GM19324 (cell line): ENCODE results near the gene GCNT1.
A peak's percentile ranks its signal among the peaks of the same experiment; 100 is the strongest.
"Not testable (repeated sequence)": the region's sequence is repeated elsewhere in the genome, so short reads cannot be mapped to it uniquely, and the experiment has no call there.

Source experiments
- ATAC-seq: cut with Tn5 transposase; IDR thresholded peaks from one replicate; pipeline ENCODE4 v1.9.1; 2021; ENCODE audit warnings: mild to moderate bottlenecking, moderate library complexity; ENCODE audit not compliant: unreplicated experiment, low FRiP score

GCNT1 gene

DNA sequence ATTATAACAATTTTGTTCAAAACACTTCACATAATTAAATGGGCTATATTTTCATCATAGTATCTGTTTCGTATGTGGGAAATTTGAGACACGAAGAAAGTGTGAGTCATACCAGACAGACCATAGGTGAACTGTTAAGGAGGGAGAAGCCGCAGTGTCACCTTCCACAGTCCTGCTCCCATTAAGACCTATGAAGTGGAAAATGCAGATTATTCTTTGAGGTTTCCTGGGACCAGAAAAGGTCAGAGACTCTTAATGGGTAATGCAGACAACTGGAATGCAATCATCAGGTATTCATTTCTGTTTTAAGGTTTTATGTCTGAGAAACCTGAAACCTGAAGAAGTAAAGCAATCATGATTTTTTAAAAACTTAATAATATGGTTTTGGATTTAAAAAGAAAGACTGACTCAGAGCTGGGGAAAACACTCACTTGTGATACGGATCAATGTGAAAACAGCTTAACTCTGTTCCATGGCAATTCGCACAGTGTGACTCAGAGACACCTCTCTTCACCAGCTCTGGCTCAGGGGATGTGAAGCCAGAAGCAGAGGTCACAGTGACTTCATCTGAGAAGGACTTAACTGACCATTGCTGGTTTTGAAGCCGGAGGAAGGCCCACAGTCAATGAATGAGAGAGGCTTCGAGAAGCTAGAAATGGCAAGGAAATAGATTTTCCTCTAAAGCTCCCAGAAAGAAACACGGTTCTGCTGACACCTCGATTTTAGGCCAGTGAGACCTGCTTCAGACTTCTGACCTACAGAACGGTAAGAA lies 17.2 kb upstream of the GCNT1 start:
- no peak for ATAC-seq

DNA sequence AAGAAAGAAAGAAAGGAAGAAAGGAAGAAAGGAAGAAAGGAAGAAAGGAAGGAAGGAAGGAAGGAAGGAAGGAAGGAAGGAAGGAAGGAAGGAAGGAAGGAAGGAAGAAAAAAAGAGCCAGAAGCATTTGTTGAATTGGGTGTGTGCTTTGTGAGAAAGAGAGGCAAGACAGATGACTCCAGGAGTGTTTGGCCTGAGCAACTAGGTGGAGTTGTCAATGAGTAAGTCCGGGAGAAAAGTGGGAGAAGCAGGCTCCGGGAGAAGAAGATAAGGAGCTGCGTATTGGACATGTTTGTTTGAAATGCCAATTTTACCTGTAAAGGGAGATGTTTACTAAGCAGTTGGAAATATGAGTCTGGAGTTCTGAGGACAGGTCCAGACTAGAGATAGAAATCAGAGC lies 15.1 kb upstream of the GCNT1 start:
- no peak for ATAC-seq

DNA sequence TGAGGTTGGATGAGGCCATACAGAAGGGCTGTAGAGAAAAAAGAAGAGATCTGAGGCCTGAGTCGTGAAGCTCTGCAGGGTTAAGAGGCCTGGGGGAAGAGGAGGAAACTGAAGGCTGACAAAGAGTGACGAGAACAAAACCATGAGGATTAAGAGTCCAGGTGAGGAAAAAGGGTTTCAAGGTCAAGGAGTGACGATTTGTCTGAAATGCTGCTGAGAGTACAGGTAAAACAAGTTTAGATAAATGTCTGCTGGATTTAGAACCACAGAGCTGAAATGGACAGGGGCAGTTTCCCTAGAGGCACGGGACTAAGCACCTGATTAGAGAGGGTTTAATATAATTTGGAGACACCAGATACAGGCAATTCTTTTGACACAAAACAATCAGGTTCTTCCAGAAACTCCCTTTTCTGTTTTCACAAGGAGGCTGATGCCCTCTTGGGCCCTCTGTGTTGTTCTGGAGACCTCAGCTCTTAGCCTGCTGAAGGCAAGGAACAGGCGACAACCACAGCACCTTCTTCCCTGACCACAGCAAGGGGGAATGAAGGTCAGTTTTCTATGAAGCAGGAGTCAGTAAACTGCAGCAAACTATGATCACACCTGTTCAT lies 14.6 kb upstream of the GCNT1 start:
- ATAC-seq = no peak

DNA sequence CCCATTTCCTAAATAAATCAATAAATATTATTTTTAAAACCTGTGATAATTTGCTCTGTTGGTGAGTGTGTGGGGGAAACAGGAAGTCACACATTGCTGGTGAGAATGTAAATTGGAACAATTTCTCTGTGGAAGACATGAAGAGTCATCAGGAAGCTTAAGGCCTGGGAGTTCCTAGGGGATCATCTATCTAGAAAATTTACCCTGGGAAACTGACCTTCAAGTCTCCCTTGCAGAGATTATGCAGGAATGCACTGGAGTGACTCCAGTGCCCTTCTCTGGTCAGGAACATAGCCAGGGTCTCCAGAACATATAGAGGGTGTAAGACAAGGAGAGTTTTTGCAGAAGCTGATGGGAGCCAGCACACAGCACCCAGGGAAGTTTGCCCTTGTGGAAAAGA lies 13.0 kb upstream of the GCNT1 start:
- ATAC-seq = no peak

DNA sequence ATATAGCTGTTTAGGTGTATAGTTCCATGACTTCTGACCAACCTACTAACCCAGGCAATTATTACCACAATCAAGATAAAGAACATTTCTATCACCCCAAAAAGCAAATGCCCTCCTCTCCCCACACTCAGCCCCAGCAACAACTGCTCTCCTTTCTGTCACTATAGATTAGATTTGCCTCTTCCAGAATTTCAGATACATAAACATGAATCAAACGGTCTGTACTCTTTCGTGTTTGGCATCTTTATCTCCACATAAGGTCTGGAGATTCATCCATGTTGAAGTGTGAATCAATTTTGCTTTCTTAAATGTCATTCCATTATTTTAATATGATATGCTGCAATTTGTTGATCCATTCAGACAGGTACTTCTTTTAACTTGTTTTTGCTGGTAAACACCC lies 10.5 kb upstream of the GCNT1 start:
- ATAC-seq = no peak

DNA sequence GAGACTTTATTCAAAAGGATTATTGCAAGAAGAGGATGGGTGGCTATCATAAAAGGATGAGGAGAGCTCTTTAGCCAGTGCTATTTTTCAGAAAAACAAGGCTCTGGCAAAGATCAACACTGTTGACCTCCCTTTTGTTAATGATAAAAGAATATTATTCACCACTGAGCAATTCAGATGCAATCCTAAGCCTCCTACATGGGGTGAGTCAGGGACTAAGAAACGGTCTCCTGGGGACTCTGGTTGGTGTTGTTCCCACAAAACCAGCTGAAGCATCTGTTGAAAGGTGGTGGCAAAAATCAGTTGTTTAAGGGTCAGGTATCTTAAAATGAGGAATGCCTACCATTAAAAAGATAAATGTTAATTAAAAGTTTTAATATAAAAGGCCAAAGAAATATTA lies 7.7 kb upstream of the GCNT1 start:
- ATAC-seq = no peak

DNA sequence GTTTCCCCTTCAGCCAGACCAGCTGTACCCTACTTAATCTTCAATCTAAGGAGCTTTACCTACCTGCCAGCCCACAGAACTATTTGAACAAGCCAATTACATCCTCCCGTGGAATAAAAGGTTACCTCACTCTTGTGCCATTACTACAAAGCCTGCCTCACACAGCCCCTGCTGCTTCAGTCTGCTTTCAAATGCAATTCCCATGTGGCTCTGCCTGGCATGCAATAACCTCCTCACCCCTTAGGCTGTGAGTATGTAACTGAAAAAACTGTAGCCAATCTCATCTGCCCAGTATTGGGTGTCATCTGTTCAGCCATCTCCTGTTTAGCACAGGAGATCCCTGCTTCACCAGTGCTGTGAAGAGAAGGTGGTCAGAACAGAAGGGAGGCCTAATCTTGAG lies 6.1 kb upstream of the GCNT1 start:
- no peak for ATAC-seq

DNA sequence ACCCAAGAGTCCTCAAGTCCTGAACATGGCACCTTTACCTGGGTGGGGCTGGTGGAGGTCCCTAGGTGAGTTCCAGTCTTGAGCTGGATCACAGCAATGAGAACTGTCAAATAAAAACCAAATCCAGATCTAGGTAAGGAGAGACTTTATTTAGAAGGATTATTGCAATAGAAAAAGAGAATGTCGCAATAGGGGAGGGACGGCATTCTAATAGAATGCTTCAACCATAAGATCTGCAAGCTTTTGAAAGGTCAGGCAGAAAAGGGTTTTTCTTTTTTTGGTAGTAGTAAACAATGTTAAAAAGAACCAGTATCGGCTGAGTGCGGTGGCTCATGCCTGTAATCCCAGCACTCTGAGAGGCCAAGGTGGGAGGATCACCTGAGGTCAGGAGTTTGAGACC lies 5.2 kb upstream of the GCNT1 start:
- ATAC-seq = no peak

DNA sequence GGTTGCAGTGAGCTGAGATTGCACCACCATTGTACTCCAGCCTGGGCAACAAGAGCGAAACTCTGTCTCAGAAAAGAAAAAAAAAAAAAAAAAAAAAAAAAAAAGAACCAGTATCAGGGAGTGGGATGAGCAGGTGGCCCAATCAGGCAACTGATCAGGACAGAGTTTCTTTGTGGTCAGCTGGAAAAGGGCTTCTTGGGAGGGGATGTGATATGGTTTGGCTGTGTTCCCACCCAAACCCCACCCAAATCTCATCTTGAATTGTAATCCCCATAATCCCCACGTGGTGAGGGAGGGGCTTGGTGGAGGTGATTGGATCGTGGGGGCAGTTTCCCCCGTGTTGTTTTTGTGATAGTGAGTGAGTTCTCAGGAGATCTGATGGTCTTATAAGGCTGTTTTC lies 4.7 kb upstream of the GCNT1 start:
- no peak for ATAC-seq

DNA sequence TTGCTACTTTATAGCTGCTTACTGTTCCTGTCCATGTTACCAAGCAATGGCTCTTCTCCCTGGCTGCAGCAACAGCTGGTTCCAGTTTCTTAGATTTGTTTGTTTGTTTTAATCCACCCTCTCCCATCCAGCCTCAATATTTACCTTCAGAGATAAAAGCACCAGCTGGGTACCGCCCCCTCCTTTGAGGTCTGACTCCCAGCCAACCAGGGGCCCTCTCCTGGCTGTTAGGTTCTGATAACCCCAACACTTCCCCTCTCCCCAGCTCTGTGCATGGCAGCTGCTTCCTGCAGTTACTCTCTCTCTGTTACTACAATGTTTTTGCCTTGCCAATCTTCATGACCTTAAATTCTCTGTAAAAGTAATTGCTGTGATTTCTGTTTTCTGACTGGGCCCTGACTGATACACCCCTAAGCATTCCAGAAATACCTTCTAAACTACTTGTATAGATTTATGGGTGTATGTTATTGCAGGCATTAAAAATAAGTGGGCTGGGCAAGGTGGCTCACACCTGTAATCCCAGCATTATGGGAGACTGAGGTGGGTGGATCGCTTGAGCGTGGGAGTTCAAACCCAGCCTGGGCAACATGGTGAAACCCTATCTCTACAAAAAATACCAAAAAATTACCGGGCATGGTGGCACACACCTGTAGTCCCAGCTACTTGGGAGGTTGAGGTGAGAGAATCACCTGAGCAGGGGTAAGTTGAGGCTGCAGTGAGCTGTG lies 2.6 kb upstream of the GCNT1 start:
- no peak for ATAC-seq

DNA sequence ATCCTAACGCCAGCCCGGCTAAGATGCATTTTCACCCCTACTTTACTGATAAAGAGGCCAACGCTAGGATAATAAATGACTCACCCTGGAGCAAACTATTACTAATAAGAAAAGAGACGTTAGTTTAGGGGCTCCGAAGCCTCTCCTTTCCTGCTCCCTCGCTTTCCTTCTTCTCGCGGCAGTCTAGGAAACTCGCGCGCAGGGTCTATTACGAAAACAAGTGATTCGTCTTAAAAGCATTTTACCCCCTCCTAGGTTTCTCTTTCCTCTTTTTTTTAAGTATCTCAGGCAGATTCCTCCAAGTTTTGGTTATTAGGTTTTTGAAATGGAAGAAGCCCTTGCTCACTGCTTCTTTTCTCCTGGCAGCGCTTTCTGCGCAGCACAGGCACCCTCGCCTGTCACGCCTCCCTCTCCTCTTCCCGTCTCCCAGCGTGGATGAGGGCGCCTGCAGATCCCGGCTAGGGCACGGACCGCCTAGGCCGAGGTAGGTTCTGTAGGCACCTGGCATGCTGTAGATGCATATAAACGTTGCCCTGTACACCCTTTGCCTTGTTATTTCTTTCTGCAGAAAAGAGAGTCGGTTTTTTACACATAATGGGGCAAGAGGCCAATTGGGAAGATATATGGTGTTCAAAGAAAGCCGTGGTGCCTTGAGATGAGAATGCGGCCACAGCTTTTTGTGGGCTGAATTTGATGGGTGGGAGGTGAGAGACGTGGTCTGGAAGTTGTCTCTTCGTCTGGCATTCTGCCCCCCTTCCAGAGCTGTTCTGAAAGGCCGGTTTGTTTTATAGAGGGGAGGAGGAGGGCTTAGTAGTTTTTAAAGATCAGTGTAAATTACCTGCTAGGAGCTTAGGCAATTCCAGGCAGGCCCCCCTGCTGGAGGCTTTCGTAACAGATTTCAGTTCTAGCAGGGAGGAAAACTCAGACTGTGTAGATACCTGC lies 983 bp downstream of the GCNT1 start:
- no peak for ATAC-seq

DNA sequence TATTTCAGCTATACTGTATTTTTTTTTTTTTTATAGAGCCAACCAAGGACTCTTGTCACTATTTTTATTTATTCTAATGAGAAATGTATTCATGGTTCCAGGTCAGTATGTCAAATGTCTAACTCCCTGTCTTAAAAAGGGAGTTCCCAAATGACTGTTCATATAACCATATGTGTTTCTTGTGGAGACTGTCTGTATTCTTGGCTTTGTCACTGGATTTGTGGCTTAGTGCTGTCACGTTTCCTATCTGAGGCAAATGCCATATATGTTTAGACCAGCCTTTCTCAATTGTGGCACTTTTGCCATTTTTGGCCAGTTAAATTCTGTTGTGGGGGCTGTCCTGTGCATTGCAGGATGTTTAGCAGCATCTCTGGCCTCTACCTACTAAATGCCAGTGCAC lies 3.1 kb downstream of the GCNT1 start:
- ATAC-seq = no peak

DNA sequence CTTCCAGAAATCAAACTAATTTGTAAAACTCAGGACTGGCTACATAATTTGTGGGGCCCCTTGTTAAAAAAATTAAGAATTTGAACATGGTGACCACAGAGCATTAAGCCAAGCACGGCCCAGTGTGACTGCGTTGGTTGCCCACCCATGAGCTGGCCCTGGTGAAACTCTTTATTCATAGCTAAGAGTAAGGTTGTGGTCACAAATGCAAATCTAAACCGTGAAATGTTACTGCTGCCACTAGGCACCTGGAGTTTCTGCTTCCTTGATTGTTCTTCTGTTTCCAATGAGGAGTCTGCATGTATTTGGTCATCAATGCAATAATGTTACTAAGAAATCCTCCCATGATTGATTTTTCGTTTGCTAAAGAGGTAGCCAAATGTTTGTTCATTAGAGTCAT lies 4.2 kb downstream of the GCNT1 start:
- peak; percentile 68 for ATAC-seq

DNA sequence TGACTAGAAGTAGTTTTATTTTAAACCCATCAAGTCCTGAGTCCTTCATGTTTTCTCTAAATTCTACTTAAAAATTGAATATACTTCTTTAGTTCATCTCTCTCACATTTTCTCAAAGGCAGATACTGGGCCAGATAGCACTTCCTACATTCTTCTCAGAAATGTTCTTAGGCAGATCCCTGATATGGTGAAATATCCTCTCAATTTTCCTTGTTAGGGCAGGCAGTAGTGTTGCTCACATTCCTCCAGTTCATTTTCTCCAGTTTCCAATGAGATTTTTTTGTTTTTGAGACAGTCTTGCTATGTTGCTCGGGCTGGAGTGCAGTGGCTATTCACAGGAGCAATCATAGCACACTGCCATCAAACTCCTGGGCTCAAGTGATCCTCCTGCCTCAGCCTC lies 5.7 kb downstream of the GCNT1 start:
- no peak for ATAC-seq

DNA sequence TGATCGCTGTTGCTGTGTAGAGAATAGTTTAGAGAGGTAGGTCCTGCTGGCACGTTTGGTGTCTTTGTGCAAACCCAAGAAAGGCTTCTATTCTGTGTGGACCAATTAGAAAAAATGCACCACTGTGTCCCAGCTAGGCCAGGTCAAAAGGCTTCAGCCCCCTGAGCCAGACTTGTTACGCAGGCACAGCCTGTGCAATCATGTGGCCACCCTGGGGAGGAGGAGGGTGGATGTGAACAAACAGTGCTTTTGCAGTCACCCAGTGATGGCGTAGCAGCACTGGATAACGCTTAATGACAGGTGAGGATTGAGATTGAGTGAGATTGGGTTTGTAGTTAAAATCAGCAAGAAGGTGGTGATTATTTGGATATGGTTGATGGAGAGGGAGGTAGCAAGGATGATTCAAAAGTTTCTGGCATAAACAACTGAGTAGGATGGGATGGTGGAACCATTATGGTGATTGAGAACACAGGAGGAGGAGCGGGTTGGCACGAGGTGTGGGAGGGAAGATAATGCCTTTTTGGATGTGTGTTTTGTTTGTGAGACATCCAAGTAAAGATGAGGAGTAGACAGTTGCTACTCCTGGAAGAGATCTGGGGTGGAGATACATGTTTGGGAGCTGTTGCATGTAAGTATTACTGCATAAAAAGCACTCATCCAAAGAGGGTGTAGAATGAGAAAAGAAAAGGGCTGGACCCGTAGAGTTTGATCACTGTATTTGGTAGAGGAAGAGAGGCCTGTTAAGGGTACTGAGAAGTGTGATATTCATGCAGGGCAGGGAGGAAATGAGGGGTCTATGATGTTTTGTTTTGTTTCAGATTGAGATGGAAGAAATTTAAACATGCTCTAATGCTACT lies 6.7 kb downstream of the GCNT1 start:
- no peak for ATAC-seq

DNA sequence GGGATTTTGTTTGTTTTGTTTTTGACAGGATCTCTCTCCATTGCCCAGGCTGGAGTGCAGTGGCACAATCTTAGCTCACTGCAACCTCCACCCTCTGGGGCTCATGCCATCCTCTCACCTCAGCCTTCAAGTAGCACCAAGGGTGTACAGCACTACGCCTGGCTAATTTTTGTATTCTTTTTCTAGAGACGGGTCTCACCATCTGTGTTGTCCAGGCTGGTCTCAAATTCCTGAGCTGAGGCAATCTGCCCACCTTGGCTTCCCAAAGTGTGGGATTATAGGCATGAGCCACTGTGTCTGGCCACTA lies 7.3 kb downstream of the GCNT1 start:
- no peak for ATAC-seq

DNA sequence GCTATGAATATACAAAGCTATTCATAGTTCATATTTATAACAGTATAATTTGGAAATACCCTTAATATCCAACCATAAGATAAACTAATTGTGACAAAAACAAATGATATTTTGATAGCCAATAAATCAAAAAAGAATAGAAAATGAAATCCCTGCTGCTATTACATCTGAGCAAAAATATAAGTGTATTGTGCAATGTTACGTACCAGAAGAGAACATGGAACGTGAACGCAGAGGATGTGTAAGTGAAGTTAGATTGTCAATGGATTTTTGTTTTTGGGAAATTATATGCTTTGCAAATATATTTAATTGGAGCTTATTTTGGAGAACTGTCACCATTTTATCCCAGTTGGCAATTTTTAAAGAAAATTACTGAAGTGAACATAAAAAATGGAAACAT lies 15.4 kb downstream of the GCNT1 start:
- no peak for ATAC-seq

DNA sequence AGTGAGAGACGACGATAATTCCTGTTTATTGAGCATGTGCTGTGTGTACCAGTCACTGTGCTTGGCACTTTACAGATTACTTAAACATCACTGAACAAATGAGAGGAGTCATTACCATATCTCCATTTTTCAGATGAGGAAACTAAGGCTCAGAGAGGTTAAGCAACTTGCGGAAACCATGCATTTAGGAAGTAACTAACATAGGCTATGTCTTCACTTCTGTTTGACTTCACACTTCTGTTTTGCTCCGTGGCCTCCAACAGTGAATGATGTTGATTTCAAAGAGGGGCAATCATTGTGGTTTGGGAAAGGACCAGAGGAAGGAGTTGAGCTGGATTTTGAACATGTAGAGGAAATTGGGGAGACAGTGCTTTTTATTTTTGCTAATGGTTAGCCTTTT lies 16.7 kb downstream of the GCNT1 start:
- ATAC-seq = no peak

DNA sequence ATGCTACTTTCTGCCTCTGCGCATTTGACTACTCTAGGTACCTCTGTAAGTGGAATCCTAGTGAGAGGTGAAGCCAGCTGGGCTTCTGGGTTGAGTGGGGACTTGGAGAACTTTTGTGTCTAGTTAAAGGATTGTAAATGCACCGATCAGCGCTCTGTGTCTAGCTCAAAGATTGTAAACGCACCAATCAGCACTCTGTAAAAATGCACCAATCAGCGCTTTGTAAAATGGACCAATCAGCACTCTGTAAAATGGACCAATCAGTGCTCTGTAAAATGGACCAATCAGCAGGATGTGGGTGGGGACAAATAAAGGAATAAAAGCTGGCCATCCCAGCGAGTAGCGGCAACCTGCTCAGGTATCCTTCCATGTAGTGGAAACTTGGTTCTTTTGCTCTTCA lies 18.8 kb downstream of the GCNT1 start:
- ATAC-seq = not testable (repeated sequence)

DNA sequence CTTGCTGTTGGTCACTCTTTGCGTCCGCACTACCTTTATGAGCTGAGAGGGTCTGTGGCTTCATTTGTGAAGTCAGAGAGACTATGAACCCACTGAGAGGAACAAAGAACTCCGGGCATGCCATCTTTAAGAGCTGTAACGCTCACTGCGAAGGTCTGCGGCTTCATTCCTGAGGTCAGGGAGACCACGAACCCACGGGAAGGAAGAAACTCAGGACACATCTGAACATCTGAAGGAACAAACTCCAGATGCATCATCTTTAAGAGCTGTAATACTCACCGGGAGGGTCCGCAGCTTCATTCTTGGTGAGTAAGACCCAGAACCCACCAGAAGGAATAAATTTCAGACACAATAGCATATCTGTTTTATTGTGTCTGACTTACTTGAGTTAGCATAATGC lies 19.2 kb downstream of the GCNT1 start:
- ATAC-seq = no peak
